Loucy (cell line): ENCODE measurements around the gene PHF12.

Experiments
- EZH2phosphoT487 ChIP-seq: fragments of 200-600 bp; IDR thresholded peaks from 2 replicates; pipeline ENCODE4 v1.6.1; 2018; ENCODE audit warnings: antibody characterized with exemption, mild to moderate bottlenecking, moderate library complexity, borderline replicate concordance
- TF ChIP-seq, protein P1 (sequence below): fragments of 200-600 bp; sonication (generic); conservative IDR thresholded peaks from 2 replicates; pipeline ENCODE4 v1.5.1; 2014; ENCODE audit warnings: mild to moderate bottlenecking, antibody characterized with exemption, low read length

GRCh38 chr17:28947639-28948038 lies 3.7 kb downstream of the PHF12 start:
- TF ChIP-seq, protein P1, sequence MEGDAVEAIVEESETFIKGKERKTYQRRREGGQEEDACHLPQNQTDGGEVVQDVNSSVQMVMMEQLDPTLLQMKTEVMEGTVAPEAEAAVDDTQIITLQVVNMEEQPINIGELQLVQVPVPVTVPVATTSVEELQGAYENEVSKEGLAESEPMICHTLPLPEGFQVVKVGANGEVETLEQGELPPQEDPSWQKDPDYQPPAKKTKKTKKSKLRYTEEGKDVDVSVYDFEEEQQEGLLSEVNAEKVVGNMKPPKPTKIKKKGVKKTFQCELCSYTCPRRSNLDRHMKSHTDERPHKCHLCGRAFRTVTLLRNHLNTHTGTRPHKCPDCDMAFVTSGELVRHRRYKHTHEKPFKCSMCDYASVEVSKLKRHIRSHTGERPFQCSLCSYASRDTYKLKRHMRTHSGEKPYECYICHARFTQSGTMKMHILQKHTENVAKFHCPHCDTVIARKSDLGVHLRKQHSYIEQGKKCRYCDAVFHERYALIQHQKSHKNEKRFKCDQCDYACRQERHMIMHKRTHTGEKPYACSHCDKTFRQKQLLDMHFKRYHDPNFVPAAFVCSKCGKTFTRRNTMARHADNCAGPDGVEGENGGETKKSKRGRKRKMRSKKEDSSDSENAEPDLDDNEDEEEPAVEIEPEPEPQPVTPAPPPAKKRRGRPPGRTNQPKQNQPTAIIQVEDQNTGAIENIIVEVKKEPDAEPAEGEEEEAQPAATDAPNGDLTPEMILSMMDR, result no peak
- TF ChIP-seq EZH2phosphoT487, result no peak
